ENCODE measurements around the gene EZR. TPM values are rescaled to one million over a fixed set of nuclear protein-coding genes. Genes with fewer than 3 reads are reported as not detected.

EZR gene
- total and polyA plus RNA-seq, 9 of the 15 experiments (the other 6 are each of a cell fraction or from before 2014, with no cell fraction given): 36.5 to 162 (median 104) TPM

DNA sequence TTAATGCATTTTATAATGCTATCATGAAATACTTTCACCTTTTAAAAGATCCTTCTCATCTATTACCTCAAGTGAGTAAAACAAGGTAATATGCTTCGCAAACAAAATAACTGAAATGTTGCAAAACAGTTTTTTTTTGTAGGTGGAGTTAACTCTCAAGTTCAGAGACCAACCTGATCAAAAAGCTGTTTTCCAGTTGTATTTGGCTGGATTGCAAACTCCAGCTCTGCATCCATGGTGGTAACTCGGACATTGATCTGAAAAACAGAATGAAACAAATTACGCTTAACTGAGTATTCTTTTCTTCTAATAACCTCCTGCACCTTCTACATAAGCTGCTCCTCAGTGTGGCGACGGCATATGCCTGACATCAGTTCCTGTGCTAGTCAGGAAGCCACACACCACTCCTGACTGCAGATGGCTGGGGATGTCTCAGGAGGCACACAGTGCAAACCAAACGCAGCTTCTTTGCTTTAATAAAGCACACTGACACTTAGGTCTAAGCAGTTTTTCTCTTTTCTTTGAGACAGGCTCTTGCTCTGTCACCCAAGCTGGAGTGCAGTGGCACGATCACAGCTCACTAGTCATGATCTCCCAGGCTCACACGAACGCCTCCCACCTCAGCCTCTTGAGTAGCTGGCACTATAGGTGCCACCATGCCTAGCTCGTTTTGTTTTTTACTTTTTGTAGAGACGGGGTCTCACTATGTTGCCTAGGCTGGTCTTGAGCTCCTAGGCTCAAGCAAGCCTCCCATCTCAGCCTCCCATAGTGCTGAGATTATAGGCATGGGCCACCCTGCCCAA is 29.9 kb downstream of the EZR start:
- TF ChIP-seq EGR1 (conservative IDR thresholded peaks at IDR 0.05) (no peak), MYC (IDR thresholded peaks at IDR 0.05; ENCODE audit: low read depth, low read length) (no peak), MYC (CRISPR knock-in tag; IDR thresholded peaks at IDR 0.05; ENCODE audit: borderline replicate concordance, low read depth) (no peak), PCBP2 (IDR thresholded peaks at IDR 0.05; ENCODE audit: low read depth, low read length, poor library complexity, severe bottlenecking) (no peak)
- TF ChIP-seq, protein P1, sequence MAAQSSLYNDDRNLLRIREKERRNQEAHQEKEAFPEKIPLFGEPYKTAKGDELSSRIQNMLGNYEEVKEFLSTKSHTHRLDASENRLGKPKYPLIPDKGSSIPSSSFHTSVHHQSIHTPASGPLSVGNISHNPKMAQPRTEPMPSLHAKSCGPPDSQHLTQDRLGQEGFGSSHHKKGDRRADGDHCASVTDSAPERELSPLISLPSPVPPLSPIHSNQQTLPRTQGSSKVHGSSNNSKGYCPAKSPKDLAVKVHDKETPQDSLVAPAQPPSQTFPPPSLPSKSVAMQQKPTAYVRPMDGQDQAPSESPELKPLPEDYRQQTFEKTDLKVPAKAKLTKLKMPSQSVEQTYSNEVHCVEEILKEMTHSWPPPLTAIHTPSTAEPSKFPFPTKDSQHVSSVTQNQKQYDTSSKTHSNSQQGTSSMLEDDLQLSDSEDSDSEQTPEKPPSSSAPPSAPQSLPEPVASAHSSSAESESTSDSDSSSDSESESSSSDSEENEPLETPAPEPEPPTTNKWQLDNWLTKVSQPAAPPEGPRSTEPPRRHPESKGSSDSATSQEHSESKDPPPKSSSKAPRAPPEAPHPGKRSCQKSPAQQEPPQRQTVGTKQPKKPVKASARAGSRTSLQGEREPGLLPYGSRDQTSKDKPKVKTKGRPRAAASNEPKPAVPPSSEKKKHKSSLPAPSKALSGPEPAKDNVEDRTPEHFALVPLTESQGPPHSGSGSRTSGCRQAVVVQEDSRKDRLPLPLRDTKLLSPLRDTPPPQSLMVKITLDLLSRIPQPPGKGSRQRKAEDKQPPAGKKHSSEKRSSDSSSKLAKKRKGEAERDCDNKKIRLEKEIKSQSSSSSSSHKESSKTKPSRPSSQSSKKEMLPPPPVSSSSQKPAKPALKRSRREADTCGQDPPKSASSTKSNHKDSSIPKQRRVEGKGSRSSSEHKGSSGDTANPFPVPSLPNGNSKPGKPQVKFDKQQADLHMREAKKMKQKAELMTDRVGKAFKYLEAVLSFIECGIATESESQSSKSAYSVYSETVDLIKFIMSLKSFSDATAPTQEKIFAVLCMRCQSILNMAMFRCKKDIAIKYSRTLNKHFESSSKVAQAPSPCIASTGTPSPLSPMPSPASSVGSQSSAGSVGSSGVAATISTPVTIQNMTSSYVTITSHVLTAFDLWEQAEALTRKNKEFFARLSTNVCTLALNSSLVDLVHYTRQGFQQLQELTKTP (IDR thresholded peaks at IDR 0.05; ENCODE audit: low read depth in 1 of 2, partially characterized antibody in 2 of 2): no peak
- TF ChIP-seq, protein P2, sequence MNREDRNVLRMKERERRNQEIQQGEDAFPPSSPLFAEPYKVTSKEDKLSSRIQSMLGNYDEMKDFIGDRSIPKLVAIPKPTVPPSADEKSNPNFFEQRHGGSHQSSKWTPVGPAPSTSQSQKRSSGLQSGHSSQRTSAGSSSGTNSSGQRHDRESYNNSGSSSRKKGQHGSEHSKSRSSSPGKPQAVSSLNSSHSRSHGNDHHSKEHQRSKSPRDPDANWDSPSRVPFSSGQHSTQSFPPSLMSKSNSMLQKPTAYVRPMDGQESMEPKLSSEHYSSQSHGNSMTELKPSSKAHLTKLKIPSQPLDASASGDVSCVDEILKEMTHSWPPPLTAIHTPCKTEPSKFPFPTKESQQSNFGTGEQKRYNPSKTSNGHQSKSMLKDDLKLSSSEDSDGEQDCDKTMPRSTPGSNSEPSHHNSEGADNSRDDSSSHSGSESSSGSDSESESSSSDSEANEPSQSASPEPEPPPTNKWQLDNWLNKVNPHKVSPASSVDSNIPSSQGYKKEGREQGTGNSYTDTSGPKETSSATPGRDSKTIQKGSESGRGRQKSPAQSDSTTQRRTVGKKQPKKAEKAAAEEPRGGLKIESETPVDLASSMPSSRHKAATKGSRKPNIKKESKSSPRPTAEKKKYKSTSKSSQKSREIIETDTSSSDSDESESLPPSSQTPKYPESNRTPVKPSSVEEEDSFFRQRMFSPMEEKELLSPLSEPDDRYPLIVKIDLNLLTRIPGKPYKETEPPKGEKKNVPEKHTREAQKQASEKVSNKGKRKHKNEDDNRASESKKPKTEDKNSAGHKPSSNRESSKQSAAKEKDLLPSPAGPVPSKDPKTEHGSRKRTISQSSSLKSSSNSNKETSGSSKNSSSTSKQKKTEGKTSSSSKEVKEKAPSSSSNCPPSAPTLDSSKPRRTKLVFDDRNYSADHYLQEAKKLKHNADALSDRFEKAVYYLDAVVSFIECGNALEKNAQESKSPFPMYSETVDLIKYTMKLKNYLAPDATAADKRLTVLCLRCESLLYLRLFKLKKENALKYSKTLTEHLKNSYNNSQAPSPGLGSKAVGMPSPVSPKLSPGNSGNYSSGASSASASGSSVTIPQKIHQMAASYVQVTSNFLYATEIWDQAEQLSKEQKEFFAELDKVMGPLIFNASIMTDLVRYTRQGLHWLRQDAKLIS (CRISPR knock-in tag; IDR thresholded peaks at IDR 0.05): no peak
- Histone ChIP-seq H2AFZ (ENCODE audit: low read depth, low read length) (no peak overlapping the region), H3K36me3 (ENCODE audit: control insufficient read depth, insufficient read depth, low read length) (peaks cover 59% of the 10 kb centered on the region), H3K4me1 (replicated peaks in 1 of 2; ENCODE audit: control insufficient read depth in 2 of 2, insufficient read depth in 2 of 2, low read length in 2 of 2) (no peaks in the 10 kb centered on the region), H3K4me3 (no peak overlapping the region), H3K4me2 (ENCODE audit: insufficient read depth, low read length) (no peak overlapping the region), H3K27ac (ENCODE audit: extremely low read depth, low read depth, low read length) (no peak overlapping the region), H3K9me1 (ENCODE audit: control insufficient read depth, insufficient read depth, low read length) (no peaks in the 10 kb centered on the region), H3K27me3 (ENCODE audit: control insufficient read depth in 2 of 2, insufficient read depth in 2 of 2, low read length in 2 of 2) (no peaks in the 10 kb centered on the region), H3K9me3 (replicated peaks; ENCODE audit: control insufficient read depth, insufficient read depth, low read depth, low read length) (no peaks in the 10 kb centered on the region), H3K9ac (ENCODE audit: insufficient read depth in 1 of 2, low read depth in 2 of 2, low read length in 2 of 2) (no peak overlapping the region), H3K79me2 (ENCODE audit: control insufficient read depth, insufficient read depth, low read length) (peaks cover 52% of the 10 kb centered on the region), H4K20me1 (replicated peaks; ENCODE audit: control insufficient read depth, insufficient read depth, low read length) (peaks cover 7% of the 10 kb centered on the region)
- ATAC-seq (no peak), DNase-seq (ENCODE audit: extremely low read depth in 1 of 4, low spot score in 3 of 4) (no peak), FAIRE-seq (no peak)
- CTCF ChIA-PET (ENCODE audit: low intra/inter-chr PET ratio): no interaction called here
- POLR2A ChIA-PET: interaction anchor here (0.6 to 1.6 kb wide), 5 partner anchors 8 to 324 kb away, joined by 3 to 4 read pairs (median 3); no protein-coding TSS in a partner anchor
- WGBS (ENCODE audit: insufficient coverage, low coverage, missing lambda C conversion rate): 92% methylated on average over 11 of the region's 11 CpGs
- no TSS peak for BruUV-seq (replicated peaks)
- intact Hi-C loops (cut with micrococcal nuclease) (no loop called here), in situ Hi-C loops (cut with MboI) (loop anchor here (10.0 kb wide), 1 partner anchor 315 kb away; no protein-coding TSS in a partner anchor)
